Tibial nerve (tissue), 4 donors: ENCODE data around the gene RPP21. TPM values are rescaled to one million over a fixed set of nuclear protein-coding genes. Genes with fewer than 3 reads are reported as not detected.
A peak's percentile ranks its signal among the peaks of the same experiment; 100 is the strongest.

Source experiments
- DNase-seq, 2 donors: peaks; one replicate each; pipeline ENCODE4 v3.0.0-alpha.2; 2019; ENCODE audit warnings: low spot score in 2 of 2
- H3K27ac ChIP-seq, 4 donors: fragments of 200-600 bp; sonication (generic) in 3 of 4; one replicate each; pipeline ENCODE4 v1.5.1; 2017 to 2019; ENCODE audit warnings: mild to moderate bottlenecking in 1 of 4
- H3K27me3 ChIP-seq, 2 donors: fragments of 200-600 bp; sonication (generic) in 1 of 2; one replicate each; pipeline versions ENCODE4 v1.5.1 to v1.6.0; 2017 to 2019
- H3K36me3 ChIP-seq, 3 donors: fragments of 200-600 bp; sonication (generic); one replicate each; pipeline ENCODE4 v1.5.1; 2018 to 2019
- H3K4me1 ChIP-seq, 4 donors: fragments of 200-600 bp; sonication (generic) in 3 of 4; one replicate each; pipeline ENCODE4 v1.5.1; 2017 to 2019
- H3K4me3 ChIP-seq, 4 donors: fragments of 200-600 bp; sonication (generic) in 3 of 4; one replicate each; pipeline ENCODE4 v1.5.1; 2017 to 2019; ENCODE audit warnings: mild to moderate bottlenecking in 1 of 4, moderate library complexity in 1 of 4
- H3K9me3 ChIP-seq, 4 donors: fragments of 200-600 bp; sonication (generic) in 3 of 4; one replicate each; pipeline ENCODE4 v1.5.1; 2017 to 2019
- CTCF ChIP-seq, 5 experiments: fragments of 200-600 bp in 3 of 5; fragments of 450-650 bp in 2 of 5; sonication (generic) in 3 of 5; IDR thresholded peaks; one replicate each; pipeline ENCODE4 v1.5.1; 2016 to 2019; ENCODE audit warnings: antibody characterized with exemption in 5 of 5, mild to moderate bottlenecking in 3 of 5, moderate library complexity in 2 of 5
- EP300 ChIP-seq, 2 donors: sonication (generic); formaldehyde crosslinking; IDR thresholded peaks; one replicate each; pipeline ENCODE4 v1.6.1; 2017; ENCODE audit warnings: antibody characterized with exemption in 2 of 2, mild to moderate bottlenecking in 1 of 2
- POLR2A ChIP-seq, 2 donors: fragments of 450-650 bp; IDR thresholded peaks; one replicate each; pipeline ENCODE4 v1.6.1; 2017; ENCODE audit warnings: antibody characterized with exemption in 2 of 2, mild to moderate bottlenecking in 2 of 2, moderate library complexity in 2 of 2
- WGBS, 2 donors: methylation state at CpG; one replicate each; pipeline ENCODE4 v1.1.5; 2018; 5-methylcytosine and 5-hydroxymethylcytosine counted together
- total RNA-seq, 4 donors: library from RNA; depleted of rRNA; stranded (reverse); fragments of >200 nt; gene quantifications; one replicate each; pipeline ENCODE4 v1.1.0, GENCODE V29; 2016

Gene RPP21
- total RNA-seq, 4 donors from 2014 or later = 48.6 to 120 (median 97.0) TPM

GRCh38 chr6:30341728-30342127 is 3.2 kb upstream of the RPP21 start:
- WGBS, 2 donors = 90 to 94% methylated on average over 14 to 16 of the region's 16 CpGs
- Histone ChIP-seq H3K4me1 (peaks cover 0 to 15% (median 5%) of the 10 kb centered on the region in 4 donors), H3K36me3 (peaks cover 0 to 67% (median 0%) of the 10 kb centered on the region in 3 donors), H3K27me3 (no peaks in the 10 kb centered on the region), H3K9me3 (no peaks in the 10 kb centered on the region), H3K4me3 (no peak overlapping the region), H3K27ac (no peak overlapping the region)
- TF ChIP-seq EP300 (IDR thresholded peaks at IDR 0.05) (no peak), CTCF (IDR thresholded peaks at IDR 0.05) (no peak), POLR2A (IDR thresholded peaks at IDR 0.05) (no peak)
- DNase-seq = no peak

- Histone ChIP-seq H3K36me3 (peaks cover 0 to 52% (median 0%) of the 10 kb centered on the region in 3 donors), H3K4me1 (peaks cover 0 to 15% (median 5%) of the 10 kb centered on the region in 4 donors), H3K4me3 (peak overlapping the region in 2 of 4 donors; percentile 64 to 94), H3K27me3 (no peaks in the 10 kb centered on the region), H3K9me3 (no peaks in the 10 kb centered on the region), H3K27ac (peak overlapping the region in 2 of 4 donors; percentile 23 to 94)
- TF ChIP-seq CTCF (IDR thresholded peaks at IDR 0.05) (no peak), EP300 (IDR thresholded peaks at IDR 0.05) (no peak), POLR2A (IDR thresholded peaks at IDR 0.05) (no peak)
- WGBS, 2 donors = 68% methylated on average over 4 of the region's 4 CpGs
- DNase-seq = no peak
Measured at GRCh38 chr6:30344191-30344867, 627 bp upstream of the RPP21 start.

GRCh38 chr6:30345852-30346251 is 896 bp downstream of the RPP21 start:
- H3K4me3 ChIP-seq = peak overlapping the region; percentile 64 to 98 (median 80)
- peaks cover 0 to 15% (median 5%) of the 10 kb centered on the region in 4 donors for H3K4me1 ChIP-seq
- H3K27me3 ChIP-seq = no peaks in the 10 kb centered on the region
- DNase-seq = no peak
- H3K9me3 ChIP-seq = no peaks in the 10 kb centered on the region
- WGBS, 2 donors = 41 to 46% methylated on average over 4 of the region's 4 CpGs
- peak overlapping the region in 1 of 4 donors; percentile 94 for H3K27ac ChIP-seq
- H3K36me3 ChIP-seq = peaks cover 0 to 36% (median 0%) of the 10 kb centered on the region in 3 donors
- TF ChIP-seq POLR2A (IDR thresholded peaks at IDR 0.05) (no peak), EP300 (IDR thresholded peaks at IDR 0.05) (no peak), CTCF (IDR thresholded peaks at IDR 0.05) (no peak)

GRCh38 chr6:30348957-30349356 is 4.0 kb downstream of the RPP21 start:
- no peaks in the 10 kb centered on the region for H3K27me3 ChIP-seq
- no peak overlapping the region for H3K4me3 ChIP-seq
- TF ChIP-seq EP300 (IDR thresholded peaks at IDR 0.05) (no peak), CTCF (IDR thresholded peaks at IDR 0.05) (no peak), POLR2A (IDR thresholded peaks at IDR 0.05) (no peak)
- 82 to 90% methylated on average over 3 of the region's 3 CpGs for WGBS, 2 donors
- H3K27ac ChIP-seq = no peak overlapping the region
- peaks cover 0 to 16% (median 0%) of the 10 kb centered on the region in 3 donors for H3K36me3 ChIP-seq
- no peak for DNase-seq
- H3K9me3 ChIP-seq = no peaks in the 10 kb centered on the region
- H3K4me1 ChIP-seq = peaks cover 0 to 15% (median 5%) of the 10 kb centered on the region in 4 donors

GRCh38 chr6:30349421-30350177 is 4.6 kb downstream of the RPP21 start:
- no peaks in the 10 kb centered on the region for H3K27me3 ChIP-seq
- no peak overlapping the region for H3K4me3 ChIP-seq
- TF ChIP-seq EP300 (IDR thresholded peaks at IDR 0.05) = no peak
- no peak for TF ChIP-seq CTCF (IDR thresholded peaks at IDR 0.05)
- TF ChIP-seq POLR2A (IDR thresholded peaks at IDR 0.05) = no peak
- no peaks in the 10 kb centered on the region for H3K9me3 ChIP-seq
- WGBS, 2 donors = 68 to 80% methylated on average over 3 of the region's 3 CpGs
- peaks cover 0 to 16% (median 0%) of the 10 kb centered on the region in 3 donors for H3K36me3 ChIP-seq
- no peak overlapping the region for H3K27ac ChIP-seq
- DNase-seq = no peak
- peaks cover 0 to 13% (median 5%) of the 10 kb centered on the region in 4 donors for H3K4me1 ChIP-seq
